Measurements from ENCODE around the gene NR3C2.

The NR3C2 gene

GRCh38 chr4:148305751-148306150 is 136.5 kb downstream of the NR3C2 start:
- no peak for TF ChIP-seq EZH2 (IDR thresholded peaks at IDR 0.05)
- TF ChIP-seq FOXP2 (optimal IDR thresholded peaks at IDR 0.05; ENCODE audit: control extremely low read depth, extremely low read length, insufficient read depth): no peak
- Histone ChIP-seq H3K4me3 (no peak overlapping the region), H3K9ac (ENCODE audit: insufficient read length) (no peak overlapping the region), H3K9me3 (ENCODE audit: low read depth, low read length) (no peaks in the 10 kb centered on the region), H3K36me3 (ENCODE audit: insufficient read depth, low read length) (no peaks in the 10 kb centered on the region), H3K27ac (no peak overlapping the region)
- DNase-seq (ENCODE audit: low read depth, low spot score): no peak

GRCh38 chr4:148302416-148302815 is 139.8 kb downstream of the NR3C2 start:
- no peak overlapping the region for H3K27ac ChIP-seq
- H3K36me3 ChIP-seq (ENCODE audit: insufficient read depth, low read length): no peaks in the 10 kb centered on the region
- no peak overlapping the region for H3K9ac ChIP-seq (ENCODE audit: insufficient read length)
- H3K9me3 ChIP-seq (ENCODE audit: low read depth, low read length): no peaks in the 10 kb centered on the region
- no peak for TF ChIP-seq FOXP2 (optimal IDR thresholded peaks at IDR 0.05; ENCODE audit: control extremely low read depth, extremely low read length, insufficient read depth)
- no peak for TF ChIP-seq EZH2 (IDR thresholded peaks at IDR 0.05)
- TF ChIP-seq POLR2AphosphoS5 (IDR thresholded peaks at IDR 0.05; ENCODE audit: borderline replicate concordance, low read depth, low read length): no peak
- DNase-seq (ENCODE audit: low read depth, low spot score): no peak
- H3K4me3 ChIP-seq: no peak overlapping the region

- no peaks in the 10 kb centered on the region for H3K9me3 ChIP-seq (ENCODE audit: low read depth, low read length)
- no peak for DNase-seq (ENCODE audit: low read depth, low spot score)
- no peak overlapping the region for H3K27ac ChIP-seq
- no peak overlapping the region for H3K9ac ChIP-seq (ENCODE audit: insufficient read length)
- H3K4me3 ChIP-seq: no peak overlapping the region
- TF ChIP-seq POLR2AphosphoS5 (IDR thresholded peaks at IDR 0.05; ENCODE audit: borderline replicate concordance, low read depth, low read length) (no peak), FOXP2 (optimal IDR thresholded peaks at IDR 0.05; ENCODE audit: control extremely low read depth, extremely low read length, insufficient read depth) (no peak), EZH2 (IDR thresholded peaks at IDR 0.05) (no peak)
- H3K36me3 ChIP-seq (ENCODE audit: insufficient read depth, low read length): no peaks in the 10 kb centered on the region
Observed at GRCh38 chr4:148300877-148301276, 141.3 kb downstream of the NR3C2 start.

- no peak for DNase-seq (ENCODE audit: low read depth, low spot score)
- Histone ChIP-seq H3K4me3 (no peak overlapping the region), H3K36me3 (ENCODE audit: insufficient read depth, low read length) (no peaks in the 10 kb centered on the region), H3K9me3 (ENCODE audit: low read depth, low read length) (no peaks in the 10 kb centered on the region), H3K27ac (no peak overlapping the region), H3K9ac (ENCODE audit: insufficient read length) (no peak overlapping the region)
- TF ChIP-seq POLR2AphosphoS5 (IDR thresholded peaks at IDR 0.05; ENCODE audit: borderline replicate concordance, low read depth, low read length) (no peak), FOXP2 (optimal IDR thresholded peaks at IDR 0.05; ENCODE audit: control extremely low read depth, extremely low read length, insufficient read depth) (no peak), EZH2 (IDR thresholded peaks at IDR 0.05) (no peak)
Observed at GRCh38 chr4:148299337-148299736, 142.9 kb downstream of the NR3C2 start.

- no peaks in the 10 kb centered on the region for H3K9me3 ChIP-seq (ENCODE audit: low read depth, low read length)
- TF ChIP-seq FOXP2 (optimal IDR thresholded peaks at IDR 0.05; ENCODE audit: control extremely low read depth, extremely low read length, insufficient read depth) (no peak), EZH2 (IDR thresholded peaks at IDR 0.05) (no peak), POLR2AphosphoS5 (IDR thresholded peaks at IDR 0.05; ENCODE audit: borderline replicate concordance, low read depth, low read length) (no peak)
- no peak for DNase-seq (ENCODE audit: low read depth, low spot score)
- no peak overlapping the region for H3K27ac ChIP-seq
- H3K36me3 ChIP-seq (ENCODE audit: insufficient read depth, low read length): no peaks in the 10 kb centered on the region
- no peak overlapping the region for H3K9ac ChIP-seq (ENCODE audit: insufficient read length)
- no peak overlapping the region for H3K4me3 ChIP-seq
Observed at GRCh38 chr4:148296498-148296897, 145.7 kb downstream of the NR3C2 start.

- DNase-seq (ENCODE audit: low read depth, low spot score): no peak
- TF ChIP-seq EZH2 (IDR thresholded peaks at IDR 0.05) (no peak), POLR2AphosphoS5 (IDR thresholded peaks at IDR 0.05; ENCODE audit: borderline replicate concordance, low read depth, low read length) (no peak), FOXP2 (optimal IDR thresholded peaks at IDR 0.05; ENCODE audit: control extremely low read depth, extremely low read length, insufficient read depth) (no peak)
- Histone ChIP-seq H3K36me3 (ENCODE audit: insufficient read depth, low read length) (no peaks in the 10 kb centered on the region), H3K9ac (ENCODE audit: insufficient read length) (no peak overlapping the region), H3K4me3 (no peak overlapping the region), H3K9me3 (ENCODE audit: low read depth, low read length) (no peaks in the 10 kb centered on the region), H3K27ac (no peak overlapping the region)
Observed at GRCh38 chr4:148295642-148296041, 146.6 kb downstream of the NR3C2 start.

GRCh38 chr4:148293571-148293970 is 148.6 kb downstream of the NR3C2 start:
- Histone ChIP-seq H3K4me3 (no peak overlapping the region), H3K9me3 (ENCODE audit: low read depth, low read length) (no peaks in the 10 kb centered on the region), H3K9ac (ENCODE audit: insufficient read length) (no peak overlapping the region), H3K36me3 (ENCODE audit: insufficient read depth, low read length) (no peaks in the 10 kb centered on the region), H3K27ac (no peak overlapping the region)
- TF ChIP-seq POLR2AphosphoS5 (IDR thresholded peaks at IDR 0.05; ENCODE audit: borderline replicate concordance, low read depth, low read length) (no peak), FOXP2 (optimal IDR thresholded peaks at IDR 0.05; ENCODE audit: control extremely low read depth, extremely low read length, insufficient read depth) (no peak), EZH2 (IDR thresholded peaks at IDR 0.05) (no peak)
- no peak for DNase-seq (ENCODE audit: low read depth, low spot score)

GRCh38 chr4:148292686-148293085 is 149.5 kb downstream of the NR3C2 start:
- Histone ChIP-seq H3K9ac (ENCODE audit: insufficient read length) (no peak overlapping the region), H3K36me3 (ENCODE audit: insufficient read depth, low read length) (no peaks in the 10 kb centered on the region), H3K4me3 (no peak overlapping the region), H3K27ac (no peak overlapping the region), H3K9me3 (ENCODE audit: low read depth, low read length) (no peaks in the 10 kb centered on the region)
- DNase-seq (ENCODE audit: low read depth, low spot score): no peak
- TF ChIP-seq FOXP2 (optimal IDR thresholded peaks at IDR 0.05; ENCODE audit: control extremely low read depth, extremely low read length, insufficient read depth) (no peak), POLR2AphosphoS5 (IDR thresholded peaks at IDR 0.05; ENCODE audit: borderline replicate concordance, low read depth, low read length) (no peak), EZH2 (IDR thresholded peaks at IDR 0.05) (no peak)

- Histone ChIP-seq H3K36me3 (ENCODE audit: insufficient read depth, low read length) (no peaks in the 10 kb centered on the region), H3K4me3 (no peak overlapping the region), H3K9me3 (ENCODE audit: low read depth, low read length) (no peaks in the 10 kb centered on the region), H3K9ac (ENCODE audit: insufficient read length) (no peak overlapping the region), H3K27ac (no peak overlapping the region)
- no peak for DNase-seq (ENCODE audit: low read depth, low spot score)
- TF ChIP-seq EZH2 (IDR thresholded peaks at IDR 0.05) (no peak), POLR2AphosphoS5 (IDR thresholded peaks at IDR 0.05; ENCODE audit: borderline replicate concordance, low read depth, low read length) (no peak), FOXP2 (optimal IDR thresholded peaks at IDR 0.05; ENCODE audit: control extremely low read depth, extremely low read length, insufficient read depth) (no peak)
Observed at GRCh38 chr4:148289740-148290139, 152.5 kb downstream of the NR3C2 start.
